Activated T-helper 1 cell treated with anti-CD3 and anti-CD28 coated beads, Interleukin-12 subunit alpha, Interleukin-12 subunit beta, Interleukin-2, Interleukin-4 antibody, amounts not matched to agents 30 ng/mL and 10 ng/mL and 1 ng/mL, durations not matched to agents 14 hours and 24 hours and 36 hours (primary cell): ENCODE data around the gene CYBB. TPM values are rescaled to one million over a fixed set of nuclear protein-coding genes. Genes with fewer than 3 reads are reported as not detected.
"Not testable (repeated sequence)": the region's sequence is repeated elsewhere in the genome, so short reads cannot be mapped to it uniquely, and the experiment has no call there.

Experiments used
- DNase-seq: peaks from one replicate; pipeline ENCODE4 v3.0.0; 2021; ENCODE audit warnings: low spot score
- H3K27ac Mint-ChIP-seq: one replicate; pipeline ENCODE4 v1.8.0; 2021; ENCODE audit warnings: mild to moderate bottlenecking, mixed read lengths
- H3K27me3 Mint-ChIP-seq: one replicate; pipeline ENCODE4 v1.8.0; 2022; ENCODE audit warnings: mild to moderate bottlenecking, moderate library complexity, mixed read lengths; ENCODE audit not compliant: insufficient read depth
- H3K36me3 Mint-ChIP-seq: one replicate; pipeline ENCODE4 v1.8.0; 2021; ENCODE audit warnings: low read depth, mixed read lengths
- H3K4me1 Mint-ChIP-seq: one replicate; pipeline ENCODE4 v1.8.0; 2021; ENCODE audit warnings: low read depth, mixed read lengths
- H3K4me3 Mint-ChIP-seq: one replicate; pipeline ENCODE4 v1.8.0; 2021; ENCODE audit warnings: mild to moderate bottlenecking, moderate library complexity, mixed read lengths
- H3K9me3 Mint-ChIP-seq: one replicate; pipeline ENCODE4 v1.8.0; 2021; ENCODE audit warnings: mixed read lengths
- intact Hi-C: fragments of 100-400 bp; cut with micrococcal nuclease; formaldehyde crosslinking; loops from one replicate; pipeline ENCODE4 v1.15.1; 2024
- total RNA-seq: library from RNA; stranded (reverse); gene quantifications from 2 replicates; pipeline ENCODE4 v1.2.3, GENCODE V29; 2022

Gene CYBB
- total RNA-seq, 1 donor from 2014 or later: not detected

- Mint-ChIP-seq H3K27ac (no peak overlapping the region), H3K36me3 (no peaks in the 10 kb centered on the region), H3K27me3 (no peaks in the 10 kb centered on the region), H3K4me3 (no peak overlapping the region), H3K9me3 (peaks cover 4% of the 10 kb centered on the region), H3K4me1 (peaks cover 10% of the 10 kb centered on the region)
- intact Hi-C loops: no loop called here
- DNase-seq: no peak
Observed at GRCh38 chrX:37763400-37763799, 16.5 kb upstream of the CYBB start.

DNA sequence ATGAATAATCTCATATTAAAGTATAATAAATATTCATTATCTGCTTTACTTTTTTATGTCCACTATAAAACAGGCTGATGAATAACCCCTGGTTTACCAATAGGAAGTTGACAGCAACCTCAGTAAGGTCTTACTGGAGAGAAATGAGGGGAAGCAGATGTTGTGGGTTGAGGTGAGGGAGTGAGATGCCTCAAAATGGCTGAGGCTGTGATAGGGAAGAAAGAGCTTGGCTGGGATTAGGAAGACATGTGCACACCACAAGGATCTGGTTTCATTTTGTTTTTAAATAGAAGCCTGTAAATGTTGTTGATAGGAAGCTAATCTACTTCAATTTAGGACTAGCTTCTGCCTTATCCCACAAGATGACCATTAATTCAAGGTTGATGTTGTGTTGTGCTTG lies 14.4 kb upstream of the CYBB start:
- no peak overlapping the region for H3K4me3 Mint-ChIP-seq
- intact Hi-C loops: no loop called here
- H3K27me3 Mint-ChIP-seq: no peaks in the 10 kb centered on the region
- peaks cover 10% of the 10 kb centered on the region for H3K4me1 Mint-ChIP-seq
- H3K36me3 Mint-ChIP-seq: no peaks in the 10 kb centered on the region
- DNase-seq: no peak
- no peak overlapping the region for H3K27ac Mint-ChIP-seq
- H3K9me3 Mint-ChIP-seq: peaks cover 4% of the 10 kb centered on the region

- peaks cover 10% of the 10 kb centered on the region for H3K4me1 Mint-ChIP-seq
- no peak for DNase-seq
- intact Hi-C loops: no loop called here
- H3K36me3 Mint-ChIP-seq: no peaks in the 10 kb centered on the region
- no peaks in the 10 kb centered on the region for H3K27me3 Mint-ChIP-seq
- peaks cover 4% of the 10 kb centered on the region for H3K9me3 Mint-ChIP-seq
- no peak overlapping the region for H3K27ac Mint-ChIP-seq
- H3K4me3 Mint-ChIP-seq: no peak overlapping the region
Observed at GRCh38 chrX:37767430-37767829, 12.4 kb upstream of the CYBB start.

GRCh38 chrX:37768866-37769265 lies 11.0 kb upstream of the CYBB start:
- H3K27me3 Mint-ChIP-seq, H3K36me3 Mint-ChIP-seq, DNase-seq, H3K27ac Mint-ChIP-seq, intact Hi-C loops, H3K4me3 Mint-ChIP-seq, H3K9me3 Mint-ChIP-seq: not testable (repeated sequence)
- peaks cover 10% of the 10 kb centered on the region for H3K4me1 Mint-ChIP-seq

- Mint-ChIP-seq H3K36me3 (no peaks in the 10 kb centered on the region), H3K27ac (peak overlapping the region; percentile 32), H3K27me3 (no peaks in the 10 kb centered on the region), H3K4me1 (peaks cover 22% of the 10 kb centered on the region), H3K4me3 (peak overlapping the region; percentile 40), H3K9me3 (no peaks in the 10 kb centered on the region)
- DNase-seq: no peak
- intact Hi-C loops: loop anchor here (2.0 kb wide), 2 partner anchors 22 to 30 kb away; no protein-coding TSS in a partner anchor
Observed at GRCh38 chrX:37776283-37776986, 3.4 kb upstream of the CYBB start.

GRCh38 chrX:37776987-37777325 lies 2.9 kb upstream of the CYBB start:
- Mint-ChIP-seq H3K27ac (peak overlapping the region; percentile 68), H3K9me3 (no peaks in the 10 kb centered on the region), H3K4me1 (peaks cover 22% of the 10 kb centered on the region), H3K36me3 (no peaks in the 10 kb centered on the region), H3K4me3 (no peak overlapping the region), H3K27me3 (no peaks in the 10 kb centered on the region)
- intact Hi-C loops: loop anchor here (2.0 kb wide), 2 partner anchors 22 to 30 kb away; no protein-coding TSS in a partner anchor
- DNase-seq: no peak

DNA sequence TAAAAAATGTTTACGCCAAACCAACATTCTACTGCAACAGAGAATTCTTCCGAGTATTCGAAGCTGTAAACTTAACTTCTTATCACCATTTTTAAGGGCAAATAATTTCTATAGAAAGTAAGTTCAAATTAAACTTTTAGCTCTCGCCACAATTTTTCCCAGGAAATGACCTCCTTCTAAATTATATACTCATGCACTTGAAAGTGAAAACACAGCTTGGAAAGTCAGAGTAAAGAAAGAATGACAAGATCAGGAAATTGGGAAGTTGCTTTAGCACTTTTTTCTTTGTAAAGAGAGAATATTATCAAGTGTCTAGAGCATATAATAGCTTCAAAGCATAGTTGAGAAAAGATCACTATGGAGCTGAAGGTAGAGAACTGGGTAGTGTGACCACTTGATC lies 1.2 kb downstream of the CYBB start:
- H3K4me3 Mint-ChIP-seq: no peak overlapping the region
- H3K27me3 Mint-ChIP-seq: no peaks in the 10 kb centered on the region
- no peak overlapping the region for H3K27ac Mint-ChIP-seq
- DNase-seq: no peak
- intact Hi-C loops: no loop called here
- no peaks in the 10 kb centered on the region for H3K36me3 Mint-ChIP-seq
- peaks cover 15% of the 10 kb centered on the region for H3K4me1 Mint-ChIP-seq
- H3K9me3 Mint-ChIP-seq: no peaks in the 10 kb centered on the region

GRCh38 chrX:37781814-37782213 lies 2.0 kb downstream of the CYBB start:
- Mint-ChIP-seq H3K4me1 (peaks cover 15% of the 10 kb centered on the region), H3K27ac (no peak overlapping the region), H3K4me3 (no peak overlapping the region), H3K9me3 (no peaks in the 10 kb centered on the region), H3K36me3 (no peaks in the 10 kb centered on the region), H3K27me3 (no peaks in the 10 kb centered on the region)
- intact Hi-C loops: no loop called here
- no peak for DNase-seq

GRCh38 chrX:37782359-37782758 lies 2.5 kb downstream of the CYBB start:
- intact Hi-C loops: no loop called here
- H3K4me1 Mint-ChIP-seq: peaks cover 15% of the 10 kb centered on the region
- no peaks in the 10 kb centered on the region for H3K27me3 Mint-ChIP-seq
- H3K9me3 Mint-ChIP-seq: peaks cover 5% of the 10 kb centered on the region
- H3K36me3 Mint-ChIP-seq: no peaks in the 10 kb centered on the region
- DNase-seq: no peak
- no peak overlapping the region for H3K4me3 Mint-ChIP-seq
- H3K27ac Mint-ChIP-seq: no peak overlapping the region

- Mint-ChIP-seq H3K36me3 (no peaks in the 10 kb centered on the region), H3K4me3 (no peak overlapping the region), H3K27me3 (no peaks in the 10 kb centered on the region), H3K27ac (no peak overlapping the region), H3K9me3 (peaks cover 7% of the 10 kb centered on the region), H3K4me1 (peaks cover 17% of the 10 kb centered on the region)
- no peak for DNase-seq
- intact Hi-C loops: no loop called here
Observed at GRCh38 chrX:37783305-37783704, 3.4 kb downstream of the CYBB start.

DNA sequence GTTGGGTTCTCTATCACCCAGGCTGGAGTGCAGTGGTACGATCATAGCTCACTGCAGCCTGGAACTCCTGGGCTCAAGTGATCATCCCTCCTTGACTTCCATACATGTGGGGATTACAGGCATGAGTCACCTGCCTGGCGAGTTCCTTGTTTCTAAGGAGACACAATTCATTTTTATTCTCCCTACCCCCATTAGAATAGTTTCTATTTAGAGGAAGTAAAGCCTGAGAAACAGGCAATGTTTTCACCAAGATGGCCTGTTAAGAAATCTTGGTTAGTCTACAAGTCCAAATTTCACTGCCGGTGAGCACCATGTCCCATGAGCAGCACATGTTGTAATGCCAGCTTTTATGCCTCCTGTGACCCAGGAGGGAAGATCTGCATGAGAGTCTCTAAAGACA lies 5.7 kb downstream of the CYBB start:
- H3K9me3 Mint-ChIP-seq: peaks cover 7% of the 10 kb centered on the region
- no peak for DNase-seq
- H3K27me3 Mint-ChIP-seq: no peaks in the 10 kb centered on the region
- peaks cover 17% of the 10 kb centered on the region for H3K4me1 Mint-ChIP-seq
- H3K36me3 Mint-ChIP-seq: no peaks in the 10 kb centered on the region
- no peak overlapping the region for H3K27ac Mint-ChIP-seq
- H3K4me3 Mint-ChIP-seq: no peak overlapping the region
- intact Hi-C loops: no loop called here

DNA sequence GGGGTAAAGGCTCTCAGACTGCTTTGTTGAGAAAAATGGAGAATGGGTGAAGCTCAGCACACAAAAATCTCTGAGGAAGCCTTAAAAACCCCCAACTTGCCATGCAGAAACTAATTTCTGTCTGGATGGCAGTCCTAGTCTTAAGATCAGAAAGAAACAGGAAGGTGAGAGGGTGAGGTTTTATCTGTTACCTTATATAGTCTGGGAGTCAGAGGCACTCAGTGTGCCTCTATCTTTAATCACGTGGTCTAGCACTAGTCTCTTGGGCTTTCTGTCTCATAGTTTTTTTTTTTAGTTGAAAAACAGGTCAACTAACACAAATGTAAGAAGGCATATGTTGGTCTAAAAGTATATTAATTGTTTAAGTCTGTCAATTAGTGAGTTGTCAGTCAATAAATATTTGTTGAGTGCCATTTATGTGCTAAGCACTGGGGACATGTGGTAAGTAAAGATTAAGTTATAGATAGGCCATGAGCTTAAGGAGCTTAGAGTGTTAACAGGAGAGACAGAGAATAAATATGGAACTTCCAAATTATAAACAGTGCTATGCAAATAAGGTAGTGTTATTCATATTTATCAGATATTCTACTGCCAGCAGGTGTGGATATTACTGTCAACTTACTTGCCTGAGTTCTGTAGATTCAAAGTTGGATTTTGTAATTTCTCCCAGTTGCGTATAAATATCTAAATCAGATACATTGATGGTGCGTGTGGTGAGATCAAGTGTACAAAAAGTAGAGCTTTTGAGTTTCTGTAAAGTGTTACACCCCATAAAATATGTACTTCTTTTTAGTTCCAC lies 7.0 kb downstream of the CYBB start:
- H3K27me3 Mint-ChIP-seq: no peaks in the 10 kb centered on the region
- H3K4me1 Mint-ChIP-seq: peaks cover 17% of the 10 kb centered on the region
- no peak overlapping the region for H3K4me3 Mint-ChIP-seq
- no peaks in the 10 kb centered on the region for H3K36me3 Mint-ChIP-seq
- intact Hi-C loops: no loop called here
- peaks cover 7% of the 10 kb centered on the region for H3K9me3 Mint-ChIP-seq
- H3K27ac Mint-ChIP-seq: no peak overlapping the region
- DNase-seq: no peak

- Mint-ChIP-seq H3K4me3 (no peak overlapping the region), H3K36me3 (no peaks in the 10 kb centered on the region), H3K27ac (no peak overlapping the region), H3K27me3 (no peaks in the 10 kb centered on the region), H3K4me1 (peaks cover 17% of the 10 kb centered on the region), H3K9me3 (peaks cover 7% of the 10 kb centered on the region)
- intact Hi-C loops: no loop called here
- no peak for DNase-seq
Observed at GRCh38 chrX:37787423-37787869, 7.6 kb downstream of the CYBB start.
